Measurements from ENCODE around the gene DUSP8. TPM values are rescaled to one million over a fixed set of nuclear protein-coding genes. Genes with fewer than 3 reads are reported as not detected.
"Not testable (repeated sequence)": the region's sequence is repeated elsewhere in the genome, so short reads cannot be mapped to it uniquely, and the experiment has no call there.

DUSP8 gene
- total RNA-seq, 1 donor from 2014 or later: 27.0 TPM

DNA sequence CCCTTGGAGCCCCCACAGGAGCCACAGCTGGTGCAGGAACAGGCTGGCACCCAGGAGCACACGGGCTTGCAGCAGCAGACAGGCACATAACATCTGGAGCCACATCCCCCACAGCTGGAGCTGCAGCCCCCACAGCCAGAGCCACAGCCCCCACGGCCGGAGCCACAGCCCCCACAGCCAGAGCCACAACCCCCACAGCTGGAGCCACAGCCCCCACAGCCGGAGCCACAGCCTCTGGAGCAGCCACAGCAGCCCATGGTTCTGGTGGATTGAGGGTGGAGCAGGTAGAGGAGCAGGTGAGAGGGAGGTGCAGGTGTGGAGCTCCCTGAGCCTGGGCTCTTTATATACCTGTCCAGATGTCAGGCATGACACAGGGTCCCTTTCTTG lies 25.9 kb upstream of the DUSP8 start, which contains the start of gene KRTAP5-2:
TSS of gene KRTAP5-2 (minus strand) at position 301 of the 387 bp plus-strand sequence. CDS start at position 257, 44 bp downstream.
- no peak within 1 kb of the TSS for H3K27ac ChIP-seq
- no peak for DNase-seq (ENCODE audit: low spot score in 2 of 2)
- intact Hi-C loops (cut with DNase I): no loop called here
- TF ChIP-seq, protein P1, sequence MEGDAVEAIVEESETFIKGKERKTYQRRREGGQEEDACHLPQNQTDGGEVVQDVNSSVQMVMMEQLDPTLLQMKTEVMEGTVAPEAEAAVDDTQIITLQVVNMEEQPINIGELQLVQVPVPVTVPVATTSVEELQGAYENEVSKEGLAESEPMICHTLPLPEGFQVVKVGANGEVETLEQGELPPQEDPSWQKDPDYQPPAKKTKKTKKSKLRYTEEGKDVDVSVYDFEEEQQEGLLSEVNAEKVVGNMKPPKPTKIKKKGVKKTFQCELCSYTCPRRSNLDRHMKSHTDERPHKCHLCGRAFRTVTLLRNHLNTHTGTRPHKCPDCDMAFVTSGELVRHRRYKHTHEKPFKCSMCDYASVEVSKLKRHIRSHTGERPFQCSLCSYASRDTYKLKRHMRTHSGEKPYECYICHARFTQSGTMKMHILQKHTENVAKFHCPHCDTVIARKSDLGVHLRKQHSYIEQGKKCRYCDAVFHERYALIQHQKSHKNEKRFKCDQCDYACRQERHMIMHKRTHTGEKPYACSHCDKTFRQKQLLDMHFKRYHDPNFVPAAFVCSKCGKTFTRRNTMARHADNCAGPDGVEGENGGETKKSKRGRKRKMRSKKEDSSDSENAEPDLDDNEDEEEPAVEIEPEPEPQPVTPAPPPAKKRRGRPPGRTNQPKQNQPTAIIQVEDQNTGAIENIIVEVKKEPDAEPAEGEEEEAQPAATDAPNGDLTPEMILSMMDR (IDR thresholded peaks at IDR 0.05): no peak
- no peaks in the 10 kb centered on the region for H3K9me3 ChIP-seq
- H3K36me3 ChIP-seq: no peaks in the 10 kb centered on the region
- no peak within 1 kb of the TSS for H3K4me3 ChIP-seq
- no peaks in the 10 kb centered on the region for H3K4me1 ChIP-seq
- no peaks in the 10 kb centered on the region for H3K27me3 ChIP-seq

DNA sequence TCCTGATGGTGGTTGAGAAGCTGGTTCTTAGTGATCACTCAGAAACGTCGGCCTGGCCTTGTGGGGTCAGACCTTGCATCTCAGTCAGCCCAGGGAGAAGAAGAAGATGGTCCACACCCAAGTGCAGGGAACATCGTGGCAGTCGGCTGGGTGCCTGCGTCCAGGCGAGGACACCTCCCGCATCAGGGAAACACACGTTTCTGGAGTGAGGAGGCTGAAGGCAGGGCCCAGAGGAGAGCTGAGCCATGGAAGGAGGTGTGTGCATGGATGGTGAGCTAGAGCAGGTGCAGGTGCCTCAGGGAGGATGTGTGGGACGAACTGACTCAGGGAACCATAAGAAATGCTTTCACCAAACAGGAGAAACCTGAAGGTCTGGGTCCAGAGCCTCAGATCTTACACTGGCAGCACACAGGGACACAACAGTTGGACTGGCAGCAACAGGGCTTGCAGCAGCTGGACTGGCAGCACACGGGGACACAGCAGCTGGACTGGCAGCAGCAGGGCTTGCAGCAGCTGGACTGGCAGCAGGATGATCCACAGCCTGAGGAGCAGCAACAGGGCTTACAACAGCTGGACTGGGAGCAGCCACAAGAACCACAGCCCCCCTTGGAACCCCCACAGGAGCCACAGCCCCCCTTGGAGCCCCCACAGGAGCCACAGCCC lies 25.4 kb upstream of the DUSP8 start:
- no peak for DNase-seq (ENCODE audit: low spot score in 2 of 2)
- Histone ChIP-seq H3K9me3 (no peaks in the 10 kb centered on the region), H3K27ac (no peak overlapping the region), H3K27me3 (no peaks in the 10 kb centered on the region), H3K4me1 (no peaks in the 10 kb centered on the region), H3K36me3 (no peaks in the 10 kb centered on the region), H3K4me3 (no peak overlapping the region)
- intact Hi-C loops (cut with DNase I): no loop called here
- TF ChIP-seq, protein P1 (IDR thresholded peaks at IDR 0.05): no peak

DNA sequence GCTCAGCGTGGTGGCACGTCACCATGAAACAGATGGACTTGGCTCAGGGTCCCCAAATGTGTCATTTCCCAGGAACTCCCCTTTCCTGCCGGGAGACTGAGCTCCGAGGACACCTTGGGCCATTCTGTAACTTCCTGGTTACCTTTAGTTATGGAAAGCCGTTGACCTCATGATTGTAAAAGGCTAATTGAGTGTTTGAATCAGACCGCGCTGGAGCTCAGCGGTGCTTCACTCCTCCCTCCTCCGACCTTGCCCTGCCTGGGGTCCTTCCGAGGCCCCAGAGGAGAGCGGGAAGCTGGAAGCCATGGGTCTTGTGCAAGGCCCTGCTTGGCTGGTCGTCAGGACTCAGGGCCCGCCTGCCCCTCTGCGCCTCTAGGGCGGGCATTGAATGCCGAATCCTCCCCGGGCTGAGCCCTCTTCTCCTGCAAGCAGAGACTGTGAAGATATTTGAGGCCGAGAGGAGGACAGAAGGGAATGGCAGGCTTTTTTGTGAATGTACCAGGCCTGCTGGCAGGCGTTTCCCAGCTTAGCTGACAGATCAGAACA lies 24.6 kb upstream of the DUSP8 start:
- DNase-seq (ENCODE audit: low spot score in 2 of 2); H3K9me3 ChIP-seq; H3K27ac ChIP-seq; H3K36me3 ChIP-seq; H3K4me3 ChIP-seq; intact Hi-C loops (cut with DNase I); H3K4me1 ChIP-seq; H3K27me3 ChIP-seq: not testable (repeated sequence)

DNA sequence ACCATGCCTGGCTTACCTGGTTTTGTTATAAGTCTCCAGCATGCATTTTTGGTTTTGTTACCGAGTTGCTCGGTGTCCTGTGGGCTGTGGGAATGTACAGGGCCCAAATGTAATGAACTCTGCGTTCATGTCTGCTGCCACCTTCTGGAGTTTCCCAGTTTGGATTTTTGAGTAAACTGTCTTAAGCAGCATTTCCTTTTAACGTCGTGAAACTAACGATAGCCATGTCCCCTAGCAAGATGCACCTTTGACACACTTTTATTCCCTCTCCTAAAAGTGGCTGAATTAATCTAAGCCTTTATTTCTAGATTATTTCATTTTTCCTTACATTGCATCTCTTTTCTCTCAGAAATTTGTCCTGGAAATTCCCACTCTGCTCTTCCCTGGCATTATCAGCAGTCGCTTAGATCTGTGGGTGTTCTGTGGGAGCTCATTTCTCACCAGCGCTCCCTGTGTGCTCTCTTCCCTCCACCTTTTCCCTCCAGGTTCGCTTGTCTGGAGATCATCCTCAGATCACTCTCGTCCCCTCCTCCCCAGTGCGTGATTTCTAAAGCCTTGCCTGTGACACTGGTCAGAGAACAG lies 24.0 kb upstream of the DUSP8 start:
- not testable (repeated sequence) for H3K9me3 ChIP-seq, H3K4me3 ChIP-seq

DNA sequence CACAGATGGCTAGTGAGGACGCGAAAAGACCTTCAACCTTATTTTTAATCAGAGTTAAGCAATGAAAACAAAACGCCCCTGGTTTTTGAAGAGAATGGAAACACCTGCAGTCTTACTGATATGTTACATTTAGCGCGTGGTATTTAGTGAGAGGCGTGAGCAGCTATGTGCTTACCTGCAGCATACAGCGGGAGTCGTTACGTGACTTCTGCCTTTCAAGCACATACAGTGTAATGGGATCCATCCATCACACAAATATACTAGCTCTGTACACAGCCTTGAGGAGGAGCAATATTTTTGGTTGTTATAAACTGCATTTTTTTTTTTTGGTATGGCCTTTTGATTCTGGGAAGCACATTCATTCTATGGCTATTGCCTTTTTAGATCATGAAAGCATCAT lies 20.6 kb upstream of the DUSP8 start:
- Histone ChIP-seq H3K4me1 (no peaks in the 10 kb centered on the region), H3K27ac (no peak overlapping the region), H3K9me3 (no peaks in the 10 kb centered on the region), H3K4me3 (no peak overlapping the region), H3K27me3 (no peaks in the 10 kb centered on the region), H3K36me3 (no peaks in the 10 kb centered on the region)
- intact Hi-C loops (cut with DNase I): no loop called here
- TF ChIP-seq, protein P1 (IDR thresholded peaks at IDR 0.05): no peak
- no peak for DNase-seq (ENCODE audit: low spot score in 2 of 2)

More for the DNA sequence above, 24.0 kb upstream of the DUSP8 start:
- DNase-seq (ENCODE audit: low spot score in 2 of 2); intact Hi-C loops (cut with DNase I); H3K27me3 ChIP-seq; H3K36me3 ChIP-seq; H3K27ac ChIP-seq; H3K4me1 ChIP-seq: not testable (repeated sequence)

DNA sequence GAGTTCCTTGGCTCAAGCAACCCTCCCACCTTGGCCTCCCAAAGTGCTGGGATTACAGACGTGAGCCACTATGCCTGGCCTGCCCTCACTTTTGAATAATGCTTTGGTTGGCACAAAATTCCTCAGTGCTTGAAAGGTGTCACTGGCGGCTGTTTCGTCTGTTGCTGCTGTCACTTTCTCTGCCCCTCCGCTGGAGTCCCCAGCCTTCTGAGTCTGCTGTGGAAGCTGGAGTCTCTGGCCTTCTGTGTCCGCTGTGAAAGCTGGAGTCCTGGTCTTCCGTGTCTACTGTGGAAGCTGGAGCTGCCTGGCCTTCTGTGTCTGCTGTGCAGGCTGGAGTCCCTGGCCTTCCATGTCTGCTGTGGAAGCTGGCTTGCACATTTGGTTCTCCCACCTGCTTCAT lies 17.9 kb upstream of the DUSP8 start:
- Histone ChIP-seq H3K27me3 (no peaks in the 10 kb centered on the region), H3K9me3 (no peaks in the 10 kb centered on the region), H3K36me3 (no peaks in the 10 kb centered on the region), H3K4me1 (no peaks in the 10 kb centered on the region), H3K27ac (no peak overlapping the region), H3K4me3 (no peak overlapping the region)
- TF ChIP-seq, protein P1 (IDR thresholded peaks at IDR 0.05): no peak
- intact Hi-C loops (cut with DNase I): no loop called here
- DNase-seq (ENCODE audit: low spot score in 2 of 2): no peak

DNA sequence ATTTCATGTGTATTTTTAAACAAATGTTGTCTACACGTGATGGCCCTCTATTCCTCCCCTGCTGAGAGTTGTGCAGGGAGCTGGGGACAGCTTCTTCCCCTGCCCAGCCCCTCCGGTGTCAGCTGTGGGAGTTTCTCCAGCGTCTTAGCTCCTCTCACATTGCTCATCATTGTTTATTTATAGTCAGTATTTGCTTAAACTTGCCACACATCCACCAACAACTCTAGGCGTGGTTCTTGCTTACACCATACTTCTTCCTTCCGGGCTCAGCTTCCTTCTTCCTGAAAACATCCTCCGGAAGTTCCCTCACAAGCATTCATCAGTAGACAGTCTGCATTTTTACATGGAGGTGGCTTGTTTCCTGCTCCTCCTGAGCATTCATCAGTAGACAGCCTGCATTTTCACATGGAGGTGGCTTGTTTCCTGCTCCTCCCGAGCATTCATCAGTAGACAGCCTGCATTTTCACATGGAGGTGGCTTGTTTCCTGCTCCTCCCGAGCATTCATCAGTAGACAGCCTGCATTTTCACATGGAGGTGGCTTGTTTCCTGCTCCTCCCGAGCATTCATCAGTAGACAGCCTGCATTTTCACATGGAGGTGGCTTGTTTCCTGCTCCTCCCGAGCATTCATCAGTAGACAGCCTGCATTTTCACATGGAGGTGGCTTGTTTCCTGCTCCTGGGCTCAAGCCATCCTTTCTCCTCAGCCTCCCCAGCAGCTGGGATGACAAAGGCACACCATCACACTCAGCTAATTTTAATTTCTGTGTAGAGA lies 17.3 kb upstream of the DUSP8 start:
- H3K36me3 ChIP-seq; H3K27me3 ChIP-seq; DNase-seq (ENCODE audit: low spot score in 2 of 2); intact Hi-C loops (cut with DNase I); H3K27ac ChIP-seq; H3K9me3 ChIP-seq; H3K4me1 ChIP-seq; H3K4me3 ChIP-seq: not testable (repeated sequence)

All from ascending aorta (tissue), 2 donors.